HCT116 (cell line): ENCODE results near the gene LACTBL1. TPM values are rescaled to one million over a fixed set of nuclear protein-coding genes. Genes with fewer than 3 reads are reported as not detected.

Experiments used
- ATAC-seq: fragments of 200-7000 bp; cut with Tn5 transposase; 2 replicates; pipeline ENCODE4 v1.9.1; 2020; ENCODE audit warnings: mild to moderate bottlenecking, moderate library complexity
- BruUV-seq: library from RNA; stranded (reverse); fragments of 400-500 nt; replicated peaks from 2 replicates; lab custom pipeline; 2021; lab: Mats Ljungman, UMichigan
- CTCF ChIA-PET: fragments of 300-600 bp; sonication (Branson Sonifier 250); formaldehyde crosslinking; loops from one replicate; lab custom pipeline; 2021; ENCODE audit warnings: antibody characterized with exemption; lab: Charles Lee
- POLR2A ChIA-PET: fragments of 300-600, 350-600 bp; sonication (Branson Sonifier 250); formaldehyde crosslinking; loops from one replicate; lab custom pipeline; 2021; ENCODE audit warnings: antibody characterized with exemption; lab: Charles Lee
- RAD21 ChIA-PET, 2 experiments: fragments of 300-600 bp; sonication (Branson Sonifier 250); formaldehyde crosslinking; loops; one replicate each; lab custom pipeline; 2023; ENCODE audit warnings: low total read pairs in 2 of 2; ENCODE audit not compliant: uncharacterized antibody in 2 of 2, unreplicated experiment in 2 of 2, low non-redundant PET in 1 of 2; lab: Charles Lee
- DNase-seq: peaks from one replicate; pipeline ENCODE4 v3.0.0-alpha.2; 2010; ENCODE audit warnings: low read depth, low spot score
- H2AFZ ChIP-seq: fragments of 200-600 bp; shearing (Covaris generic), sonication (generic); 2 replicates; pipeline ENCODE4 v1.6.1; 2017; ENCODE audit warnings: low read depth, mixed run types, mixed read lengths, antibody characterized with exemption, low read length; ENCODE audit not compliant: poor library complexity, severe bottlenecking
- H3K27ac ChIP-seq: 2 replicates; pipeline ENCODE4 v1.5.1; 2012; ENCODE audit warnings: low read depth, low read length
- H3K27me3 ChIP-seq: fragments of 200-600 bp; sonication (generic); 2 replicates; pipeline ENCODE4 v1.6.1; 2016; ENCODE audit warnings: mixed run types, low read length, mixed read lengths; ENCODE audit not compliant: insufficient read depth
- H3K36me3 ChIP-seq, 2 experiments: fragments of 200-500 bp in 1 of 2; fragments of 200-600 bp in 1 of 2; sonication (Bioruptor generic) in 1 of 2; sonication (generic) in 1 of 2; 2 replicates each; pipeline versions ENCODE4 v1.5.1 to v1.6.1; 2014 to 2016; ENCODE audit warnings: low read length in 2 of 2, inconsistent platforms in 1 of 2, mixed read lengths in 1 of 2, mixed run types in 1 of 2; ENCODE audit not compliant: insufficient read depth in 2 of 2, control insufficient read depth in 1 of 2
- H3K4me1 ChIP-seq, 2 experiments: fragments of 200-600 bp in 1 of 2; sonication (generic) in 1 of 2; 2 replicates each; pipeline versions ENCODE4 v1.5.1 to v1.6.1; 2012 to 2017; ENCODE audit warnings: low read length in 2 of 2, inconsistent platforms in 1 of 2, mild to moderate bottlenecking in 1 of 2, mixed read lengths in 1 of 2, mixed run types in 1 of 2, moderate library complexity in 1 of 2; ENCODE audit not compliant: insufficient read depth in 2 of 2, control insufficient read depth in 1 of 2
- H3K4me2 ChIP-seq: fragments of 200-600 bp; sonication (generic); 2 replicates; pipeline ENCODE4 v1.6.1; 2017; ENCODE audit warnings: mixed run types, low read length, mixed read lengths
- H3K4me3 ChIP-seq, 2 experiments: fragments of 200-600 bp in 1 of 2; sonication (generic) in 1 of 2; replicated peaks in 1 of 2; 2 replicates each; pipeline ENCODE4 v1.5.1; 2011 to 2016; ENCODE audit warnings: low read length in 2 of 2, control low read depth in 1 of 2, low read depth in 1 of 2, mild to moderate bottlenecking in 1 of 2, mixed read lengths in 1 of 2, mixed run types in 1 of 2
- H3K79me2 ChIP-seq: fragments of 200-600 bp; sonication (generic); 2 replicates; pipeline ENCODE4 v1.6.1; 2017; ENCODE audit warnings: mild to moderate bottlenecking, mixed run types, low read length, moderate library complexity, mixed read lengths; ENCODE audit not compliant: insufficient read depth
- H3K9ac ChIP-seq: fragments of 200-600 bp; sonication (generic); 2 replicates; pipeline ENCODE4 v1.6.1; 2016; ENCODE audit warnings: low read length, mixed read lengths
- H3K9me2 ChIP-seq: fragments of 200-600 bp; sonication (generic), shearing (Covaris generic); 2 replicates; pipeline ENCODE4 v1.6.1; 2017; ENCODE audit warnings: mixed run types, mild to moderate bottlenecking, moderate library complexity; ENCODE audit not compliant: insufficient read depth
- H3K9me3 ChIP-seq, 2 experiments: fragments of 200-500 bp in 1 of 2; fragments of 200-600 bp in 1 of 2; sonication (Bioruptor generic) in 1 of 2; sonication (generic) in 1 of 2; 2 replicates each; pipeline ENCODE4 v1.6.1; 2014 to 2017; ENCODE audit warnings: low read length in 2 of 2, mixed read lengths in 2 of 2, inconsistent platforms in 1 of 2, low read depth in 1 of 2, mild to moderate bottlenecking in 1 of 2, mixed run types in 1 of 2, moderate library complexity in 1 of 2; ENCODE audit not compliant: control insufficient read depth in 1 of 2, insufficient read depth in 1 of 2
- H4K20me1 ChIP-seq: fragments of 200-600 bp; sonication (generic), shearing (Covaris generic); 2 replicates; pipeline ENCODE4 v1.6.1; 2017; ENCODE audit warnings: mixed run types, mild to moderate bottlenecking, moderate library complexity; ENCODE audit not compliant: insufficient read depth
- CEBPB ChIP-seq: IDR thresholded peaks from 2 replicates; pipeline ENCODE4 v1.6.1; 2012; ENCODE audit warnings: low read depth
- EGR1 ChIP-seq: IDR thresholded peaks from 2 replicates; pipeline ENCODE4 v1.6.1; 2012; ENCODE audit warnings: low read depth
- EZH2 ChIP-seq: fragments of 200-600 bp; sonication (generic); IDR thresholded peaks from 2 replicates; pipeline ENCODE4 v1.6.1; 2017; ENCODE audit warnings: antibody characterized with exemption, mixed run types
- EZH2phosphoT487 ChIP-seq: fragments of 200-600 bp; IDR thresholded peaks from 2 replicates; pipeline ENCODE4 v1.6.1; 2018; ENCODE audit warnings: antibody characterized with exemption, borderline replicate concordance
- JUND ChIP-seq: IDR thresholded peaks from 2 replicates; pipeline ENCODE4 v1.6.1; 2012
- POLR2AphosphoS5 ChIP-seq: IDR thresholded peaks from 2 replicates; pipeline ENCODE4 v1.6.1; 2011; ENCODE audit warnings: mild to moderate bottlenecking, low read depth, low read length, moderate library complexity
- RAD21 ChIP-seq: IDR thresholded peaks from 2 replicates; pipeline ENCODE4 v1.6.1; 2012; ENCODE audit warnings: low read depth, mild to moderate bottlenecking
- SP1 ChIP-seq: IDR thresholded peaks from 2 replicates; pipeline ENCODE4 v1.6.1; 2012; ENCODE audit warnings: low read depth
- SRF ChIP-seq: IDR thresholded peaks from 2 replicates; pipeline ENCODE4 v1.6.1; 2012; ENCODE audit warnings: low read depth
- YY1 ChIP-seq: IDR thresholded peaks from 2 replicates; pipeline ENCODE4 v1.6.1; 2011; ENCODE audit warnings: low read length, low read depth, moderate library complexity, mild to moderate bottlenecking; ENCODE audit not compliant: insufficient replicate concordance; ENCODE audit errors: extremely low read depth
- ZNF274 ChIP-seq: fragments of 200-500 bp; sonication (Bioruptor generic); IDR thresholded peaks from 2 replicates; pipeline ENCODE4 v1.6.1; 2014; ENCODE audit warnings: mild to moderate bottlenecking, low read depth, low read length, inconsistent platforms
- intact Hi-C: fragments of 100-400 bp; cut with micrococcal nuclease; formaldehyde crosslinking; loops from 2 replicates; pipeline ENCODE4 v1.10.0; 2022
- total RNA-seq: library from RNA; stranded (reverse); gene quantifications from one replicate; pipeline ENCODE4 v1.2.1, GENCODE V29; 2021; ENCODE audit not compliant: unreplicated experiment
- TF ChIP-seq, protein P1 (sequence below): IDR thresholded peaks from 2 replicates; pipeline ENCODE4 v1.6.1; 2012; ENCODE audit warnings: low read depth
- TF ChIP-seq, protein P2 (sequence below), 3 experiments: fragments of 200-600 bp in 1 of 3; sonication (generic) in 1 of 3; IDR thresholded peaks in 2 of 3; conservative IDR thresholded peaks in 1 of 3; 2 replicates each; pipeline ENCODE4 v1.5.1; 2012 to 2017; ENCODE audit warnings: low read depth in 2 of 3, low read length in 2 of 3, antibody characterized with exemption in 1 of 3, borderline replicate concordance in 1 of 3, control low read depth in 1 of 3, mild to moderate bottlenecking in 1 of 3, mixed read lengths in 1 of 3, mixed run types in 1 of 3, moderate library complexity in 1 of 3; ENCODE audit not compliant: insufficient read depth in 1 of 3

The LACTBL1 gene
- total RNA-seq, 1 experiment from 2014 or later = not detected

- TF ChIP-seq, protein P1, sequence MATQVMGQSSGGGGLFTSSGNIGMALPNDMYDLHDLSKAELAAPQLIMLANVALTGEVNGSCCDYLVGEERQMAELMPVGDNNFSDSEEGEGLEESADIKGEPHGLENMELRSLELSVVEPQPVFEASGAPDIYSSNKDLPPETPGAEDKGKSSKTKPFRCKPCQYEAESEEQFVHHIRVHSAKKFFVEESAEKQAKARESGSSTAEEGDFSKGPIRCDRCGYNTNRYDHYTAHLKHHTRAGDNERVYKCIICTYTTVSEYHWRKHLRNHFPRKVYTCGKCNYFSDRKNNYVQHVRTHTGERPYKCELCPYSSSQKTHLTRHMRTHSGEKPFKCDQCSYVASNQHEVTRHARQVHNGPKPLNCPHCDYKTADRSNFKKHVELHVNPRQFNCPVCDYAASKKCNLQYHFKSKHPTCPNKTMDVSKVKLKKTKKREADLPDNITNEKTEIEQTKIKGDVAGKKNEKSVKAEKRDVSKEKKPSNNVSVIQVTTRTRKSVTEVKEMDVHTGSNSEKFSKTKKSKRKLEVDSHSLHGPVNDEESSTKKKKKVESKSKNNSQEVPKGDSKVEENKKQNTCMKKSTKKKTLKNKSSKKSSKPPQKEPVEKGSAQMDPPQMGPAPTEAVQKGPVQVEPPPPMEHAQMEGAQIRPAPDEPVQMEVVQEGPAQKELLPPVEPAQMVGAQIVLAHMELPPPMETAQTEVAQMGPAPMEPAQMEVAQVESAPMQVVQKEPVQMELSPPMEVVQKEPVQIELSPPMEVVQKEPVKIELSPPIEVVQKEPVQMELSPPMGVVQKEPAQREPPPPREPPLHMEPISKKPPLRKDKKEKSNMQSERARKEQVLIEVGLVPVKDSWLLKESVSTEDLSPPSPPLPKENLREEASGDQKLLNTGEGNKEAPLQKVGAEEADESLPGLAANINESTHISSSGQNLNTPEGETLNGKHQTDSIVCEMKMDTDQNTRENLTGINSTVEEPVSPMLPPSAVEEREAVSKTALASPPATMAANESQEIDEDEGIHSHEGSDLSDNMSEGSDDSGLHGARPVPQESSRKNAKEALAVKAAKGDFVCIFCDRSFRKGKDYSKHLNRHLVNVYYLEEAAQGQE = no peak
Observed at GRCh38 chr1:22912311-22912710, 60.4 kb downstream of the LACTBL1 start (continued).

- H3K79me2 ChIP-seq = no peaks in the 10 kb centered on the region
- no peak for DNase-seq
- no peak overlapping the region for H3K9ac ChIP-seq
- ChIA-PET RAD21 (no interaction called here), POLR2A (no interaction called here), CTCF (no interaction called here)
- no peaks in the 10 kb centered on the region for H3K9me3 ChIP-seq
- H3K4me2 ChIP-seq = no peak overlapping the region
- no peaks in the 10 kb centered on the region for H3K36me3 ChIP-seq
- intact Hi-C loops = no loop called here
- no TSS peak for BruUV-seq
- no peaks in the 10 kb centered on the region for H3K4me1 ChIP-seq
- no peak for ATAC-seq
- TF ChIP-seq SRF (no peak), SP1 (no peak), CEBPB (no peak), ZNF274 (no peak), EGR1 (no peak), POLR2AphosphoS5 (no peak), EZH2phosphoT487 (no peak), RAD21 (no peak), JUND (no peak), YY1 (no peak), EZH2 (no peak)
- TF ChIP-seq, protein P2, sequence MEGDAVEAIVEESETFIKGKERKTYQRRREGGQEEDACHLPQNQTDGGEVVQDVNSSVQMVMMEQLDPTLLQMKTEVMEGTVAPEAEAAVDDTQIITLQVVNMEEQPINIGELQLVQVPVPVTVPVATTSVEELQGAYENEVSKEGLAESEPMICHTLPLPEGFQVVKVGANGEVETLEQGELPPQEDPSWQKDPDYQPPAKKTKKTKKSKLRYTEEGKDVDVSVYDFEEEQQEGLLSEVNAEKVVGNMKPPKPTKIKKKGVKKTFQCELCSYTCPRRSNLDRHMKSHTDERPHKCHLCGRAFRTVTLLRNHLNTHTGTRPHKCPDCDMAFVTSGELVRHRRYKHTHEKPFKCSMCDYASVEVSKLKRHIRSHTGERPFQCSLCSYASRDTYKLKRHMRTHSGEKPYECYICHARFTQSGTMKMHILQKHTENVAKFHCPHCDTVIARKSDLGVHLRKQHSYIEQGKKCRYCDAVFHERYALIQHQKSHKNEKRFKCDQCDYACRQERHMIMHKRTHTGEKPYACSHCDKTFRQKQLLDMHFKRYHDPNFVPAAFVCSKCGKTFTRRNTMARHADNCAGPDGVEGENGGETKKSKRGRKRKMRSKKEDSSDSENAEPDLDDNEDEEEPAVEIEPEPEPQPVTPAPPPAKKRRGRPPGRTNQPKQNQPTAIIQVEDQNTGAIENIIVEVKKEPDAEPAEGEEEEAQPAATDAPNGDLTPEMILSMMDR (IDR thresholded peaks at IDR 0.05 in 2 of 3, conservative IDR thresholded peaks at IDR 0.05 in 1 of 3; ENCODE audit: borderline replicate concordance in 1 of 3, insufficient read depth in 1 of 3, low read depth in 2 of 3, low read length in 2 of 3) = no peak
- no peak overlapping the region for H3K4me3 ChIP-seq
- no peaks in the 10 kb centered on the region for H4K20me1 ChIP-seq
- no peaks in the 10 kb centered on the region for H3K9me2 ChIP-seq
- no peak overlapping the region for H3K27ac ChIP-seq
- H3K27me3 ChIP-seq = no peaks in the 10 kb centered on the region
- H2AFZ ChIP-seq = no peak overlapping the region
Observed at GRCh38 chr1:22910986-22911651, 61.5 kb downstream of the LACTBL1 start.
